Measurements from ENCODE around the gene ARG1. TPM values are rescaled to one million over a fixed set of nuclear protein-coding genes. Genes with fewer than 3 reads are reported as not detected.

ARG1 gene
- total RNA-seq, 4 donors from 2014 or later: 1.9 to 2.3 TPM; not detected in 2

DNA sequence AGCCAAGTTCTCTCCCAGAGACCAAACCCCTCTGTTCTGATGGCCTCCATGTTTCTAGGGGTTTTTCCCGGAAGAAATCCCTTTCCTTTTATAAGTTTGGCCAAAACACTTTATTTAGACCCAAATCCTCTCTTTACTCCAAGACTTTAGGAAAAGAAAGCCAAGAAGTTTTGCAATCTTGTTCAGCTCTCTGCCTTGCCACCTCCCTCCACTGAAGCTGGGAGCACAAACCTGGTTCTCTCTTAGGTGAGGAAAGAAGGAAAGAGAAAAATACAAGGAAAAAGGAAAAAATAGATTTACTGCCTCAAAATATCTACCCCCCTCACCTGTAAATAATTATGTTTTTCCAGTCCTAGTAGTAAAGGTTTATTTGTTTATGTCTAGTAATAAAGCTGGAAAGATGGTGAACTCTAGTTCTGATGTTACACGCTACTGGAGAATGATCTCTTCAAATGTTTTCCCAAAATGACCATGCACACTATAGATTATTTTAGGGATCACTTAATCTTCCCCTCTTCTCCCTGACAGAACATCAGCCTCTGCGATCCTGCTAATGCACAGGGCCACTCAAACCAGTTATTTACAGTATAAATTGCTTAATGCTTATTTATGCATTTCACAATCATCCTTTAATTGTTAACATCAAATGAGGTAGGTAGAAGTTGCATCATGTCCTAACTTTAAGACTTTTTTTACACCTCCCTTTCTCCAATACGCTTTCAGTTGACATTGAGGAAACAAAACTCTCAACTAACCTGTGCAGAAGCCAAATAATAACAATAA, 10.9 kb upstream of the ARG1 start:
- in situ Hi-C loops (cut with MboI; ENCODE audit: low sequenced_read_pairs in 4 of 4): no loop called here
- no peak for DNase-seq
- no peak for TF ChIP-seq POLR2A (IDR thresholded peaks at IDR 0.05)
- TF ChIP-seq, protein P1, sequence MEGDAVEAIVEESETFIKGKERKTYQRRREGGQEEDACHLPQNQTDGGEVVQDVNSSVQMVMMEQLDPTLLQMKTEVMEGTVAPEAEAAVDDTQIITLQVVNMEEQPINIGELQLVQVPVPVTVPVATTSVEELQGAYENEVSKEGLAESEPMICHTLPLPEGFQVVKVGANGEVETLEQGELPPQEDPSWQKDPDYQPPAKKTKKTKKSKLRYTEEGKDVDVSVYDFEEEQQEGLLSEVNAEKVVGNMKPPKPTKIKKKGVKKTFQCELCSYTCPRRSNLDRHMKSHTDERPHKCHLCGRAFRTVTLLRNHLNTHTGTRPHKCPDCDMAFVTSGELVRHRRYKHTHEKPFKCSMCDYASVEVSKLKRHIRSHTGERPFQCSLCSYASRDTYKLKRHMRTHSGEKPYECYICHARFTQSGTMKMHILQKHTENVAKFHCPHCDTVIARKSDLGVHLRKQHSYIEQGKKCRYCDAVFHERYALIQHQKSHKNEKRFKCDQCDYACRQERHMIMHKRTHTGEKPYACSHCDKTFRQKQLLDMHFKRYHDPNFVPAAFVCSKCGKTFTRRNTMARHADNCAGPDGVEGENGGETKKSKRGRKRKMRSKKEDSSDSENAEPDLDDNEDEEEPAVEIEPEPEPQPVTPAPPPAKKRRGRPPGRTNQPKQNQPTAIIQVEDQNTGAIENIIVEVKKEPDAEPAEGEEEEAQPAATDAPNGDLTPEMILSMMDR (IDR thresholded peaks at IDR 0.05 in 4 of 5, conservative IDR thresholded peaks at IDR 0.05 in 1 of 5): no peak

DNA sequence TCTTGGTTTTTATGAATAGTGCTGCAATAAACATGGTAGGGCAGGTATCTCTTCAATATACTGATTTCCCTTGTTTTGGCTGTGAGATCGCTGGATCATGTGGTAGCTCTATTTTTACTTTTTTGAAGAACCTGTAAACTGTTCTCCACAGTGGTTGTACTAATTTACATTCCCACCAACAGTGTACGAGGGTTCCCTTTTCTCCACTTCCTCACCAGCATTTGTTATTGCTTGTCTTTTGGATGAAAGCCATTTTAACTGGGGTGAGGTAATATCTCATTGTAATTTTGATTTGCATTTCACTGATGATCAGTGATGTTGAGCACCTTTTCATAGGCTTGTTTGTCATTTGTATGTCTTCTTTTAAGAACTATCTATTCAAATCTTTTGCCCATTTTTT, 8.0 kb upstream of the ARG1 start:
- Histone ChIP-seq H3K36me3 (no peaks in the 10 kb centered on the region), H3K9me3 (no peaks in the 10 kb centered on the region), H3K4me3 (no peak overlapping the region), H3K27ac (no peak overlapping the region), H3K27me3 (no peaks in the 10 kb centered on the region), H3K4me1 (no peaks in the 10 kb centered on the region)
- ATAC-seq: no peak
- TF ChIP-seq, protein P1 (IDR thresholded peaks at IDR 0.05 in 4 of 5, conservative IDR thresholded peaks at IDR 0.05 in 1 of 5): no peak
- no peak for TF ChIP-seq POLR2A (IDR thresholded peaks at IDR 0.05)
- in situ Hi-C loops (cut with MboI; ENCODE audit: low sequenced_read_pairs in 4 of 4) (no loop called here), intact Hi-C loops (cut with DNase I; ENCODE audit: low total_unique reads) (no loop called here)
- DNase-seq: no peak

More for the DNA sequence above, 10.9 kb upstream of the ARG1 start:
- Histone ChIP-seq H3K9me3 (no peaks in the 10 kb centered on the region), H3K4me1 (no peaks in the 10 kb centered on the region), H3K27ac (no peak overlapping the region), H3K4me3 (no peak overlapping the region), H3K36me3 (no peaks in the 10 kb centered on the region), H3K27me3 (no peaks in the 10 kb centered on the region)
- intact Hi-C loops (cut with DNase I; ENCODE audit: low total_unique reads): no loop called here
- ATAC-seq: no peak

GRCh38 chr6:131568726-131569125, 4.3 kb upstream of the ARG1 start:
- in situ Hi-C loops (cut with MboI; ENCODE audit: low sequenced_read_pairs in 4 of 4) (no loop called here), intact Hi-C loops (cut with DNase I; ENCODE audit: low total_unique reads) (no loop called here)
- no peak for DNase-seq
- no peak for TF ChIP-seq POLR2A (IDR thresholded peaks at IDR 0.05)
- TF ChIP-seq, protein P1 (IDR thresholded peaks at IDR 0.05 in 4 of 5, conservative IDR thresholded peaks at IDR 0.05 in 1 of 5): no peak
- no peak for ATAC-seq
- H3K36me3 ChIP-seq: no peaks in the 10 kb centered on the region
- no peak overlapping the region for H3K4me3 ChIP-seq
- no peak overlapping the region for H3K27ac ChIP-seq
- no peaks in the 10 kb centered on the region for H3K9me3 ChIP-seq
- H3K4me1 ChIP-seq: no peaks in the 10 kb centered on the region
- no peaks in the 10 kb centered on the region for H3K27me3 ChIP-seq

GRCh38 chr6:131574133-131574532, 1.1 kb downstream of the ARG1 start:
- in situ Hi-C loops (cut with MboI; ENCODE audit: low sequenced_read_pairs in 4 of 4): no loop called here
- no peak overlapping the region for H3K27ac ChIP-seq

More at GRCh38 chr6:131574133-131574532, 1.1 kb downstream of the ARG1 start:
- Histone ChIP-seq H3K4me3 (no peak overlapping the region), H3K27me3 (no peaks in the 10 kb centered on the region), H3K4me1 (no peaks in the 10 kb centered on the region), H3K36me3 (peaks cover 0 to 6% of the 10 kb centered on the region in 2 donors), H3K9me3 (no peaks in the 10 kb centered on the region)
- TF ChIP-seq, protein P1 (IDR thresholded peaks at IDR 0.05 in 4 of 5, conservative IDR thresholded peaks at IDR 0.05 in 1 of 5): no peak
- ATAC-seq: no peak
- no peak for DNase-seq
- intact Hi-C loops (cut with DNase I; ENCODE audit: low total_unique reads): no loop called here
